HEK293T (cell line): Measurements from ENCODE around the gene IDH2.

ENCODE experiments used
- CTCF ChIA-PET: fragments of 350-600 bp; formaldehyde crosslinking; extraction: SDS; loops from one replicate; lab custom pipeline; 2021; ENCODE audit warnings: antibody characterized with exemption, inconsistent platforms; lab: Yijun Ruan, JAX
- POLR2A ChIA-PET: fragments of 350-600 bp; formaldehyde crosslinking; extraction: SDS; loops from one replicate; lab custom pipeline; 2020; ENCODE audit warnings: antibody characterized with exemption, inconsistent platforms; lab: Yijun Ruan, JAX
- DNase-seq: peaks from one replicate; pipeline ENCODE4 v3.0.0; 2012; ENCODE audit warnings: mixed read lengths; ENCODE audit errors: extremely low spot score
- ARNT ChIP-seq: fragments of 450-650 bp; IDR thresholded peaks from 2 replicates; pipeline ENCODE4 v1.6.1; 2017; ENCODE audit warnings: mild to moderate bottlenecking
- BHLHE40 ChIP-seq: fragments of 450-650 bp; IDR thresholded peaks from 2 replicates; pipeline ENCODE4 v1.6.1; 2016; ENCODE audit warnings: mild to moderate bottlenecking, moderate library complexity, borderline replicate concordance
- CTBP1 ChIP-seq: fragments of 450-650 bp; IDR thresholded peaks from 2 replicates; pipeline ENCODE4 v1.6.1; 2016; ENCODE audit warnings: borderline replicate concordance
- ELF4 ChIP-seq: fragments of 450-650 bp; IDR thresholded peaks from 2 replicates; pipeline ENCODE4 v1.6.1; 2017; ENCODE audit warnings: antibody characterized with exemption
- FOXA1 ChIP-seq: fragments of 450-650 bp; IDR thresholded peaks from 2 replicates; pipeline ENCODE4 v1.6.1; 2016; ENCODE audit warnings: mild to moderate bottlenecking
- FOXK2 ChIP-seq: fragments of 450-650 bp; IDR thresholded peaks from 2 replicates; pipeline ENCODE4 v1.6.1; 2016; ENCODE audit warnings: mild to moderate bottlenecking
- FOXM1 ChIP-seq: fragments of 450-650 bp; IDR thresholded peaks from 2 replicates; pipeline ENCODE4 v1.6.1; 2017; ENCODE audit warnings: mild to moderate bottlenecking, borderline replicate concordance
- HDGF ChIP-seq: fragments of 450-650 bp; IDR thresholded peaks from 2 replicates; pipeline ENCODE4 v1.6.1; 2017; ENCODE audit warnings: antibody characterized with exemption, borderline replicate concordance
- L3MBTL2 ChIP-seq: fragments of 450-650 bp; conservative IDR thresholded peaks from 2 replicates; pipeline ENCODE4 v1.6.1; 2016; ENCODE audit warnings: mild to moderate bottlenecking
- LEF1 ChIP-seq: fragments of 450-650 bp; IDR thresholded peaks from 2 replicates; pipeline ENCODE4 v1.6.1; 2017; ENCODE audit warnings: mild to moderate bottlenecking, borderline replicate concordance
- NFRKB ChIP-seq: fragments of 450-650 bp; IDR thresholded peaks from 2 replicates; pipeline ENCODE4 v1.6.1; 2016; ENCODE audit warnings: mild to moderate bottlenecking, moderate library complexity
- PKNOX1 ChIP-seq: fragments of 450-650 bp; IDR thresholded peaks from 2 replicates; pipeline ENCODE4 v1.6.1; 2016
- SP1 ChIP-seq: fragments of 450-650 bp; IDR thresholded peaks from 2 replicates; pipeline ENCODE4 v1.6.1; 2017
- SUZ12 ChIP-seq: fragments of 450-650 bp; IDR thresholded peaks from 2 replicates; pipeline ENCODE4 v1.6.1; 2016; ENCODE audit warnings: mild to moderate bottlenecking
- TARDBP ChIP-seq: fragments of 450-650 bp; IDR thresholded peaks from 2 replicates; pipeline ENCODE4 v1.6.1; 2016
- ZNF384 ChIP-seq: fragments of 450-650 bp; IDR thresholded peaks from 2 replicates; pipeline ENCODE4 v1.6.1; 2016

IDH2 gene

GRCh38 chr15:90065682-90066049 is 36.6 kb downstream of the IDH2 start:
- DNase-seq = no peak
- ChIA-PET POLR2A (no interaction called here), CTCF (interaction anchor here (0.7 kb wide), 1 partner anchor 66 kb away, joined by 3 read pairs; no protein-coding TSS in a partner anchor)
- TF ChIP-seq ARNT = no peak
- TF ChIP-seq ZNF384 = no peak
- no peak for TF ChIP-seq FOXK2
- TF ChIP-seq PKNOX1 = no peak
- TF ChIP-seq LEF1 = no peak

- no peak for DNase-seq
- ChIA-PET POLR2A (interaction anchor here (1.0 kb wide), 1 partner anchor 171 kb away, joined by 3 read pairs; the partner anchor contains the start of gene AP3S2), CTCF (interaction anchor here (0.7 kb wide), 2 partner anchors 66 to 166 kb away, joined by 3 read pairs; no protein-coding TSS in a partner anchor)
- TF ChIP-seq SUZ12 (no peak), SP1 (no peak), FOXK2 (no peak), FOXM1 (no peak), BHLHE40 (no peak)
Measured at GRCh38 chr15:90064911-90065681, 37.2 kb downstream of the IDH2 start.

GRCh38 chr15:90063770-90064247 is 38.5 kb downstream of the IDH2 start:
- POLR2A ChIA-PET = no interaction called here
- TF ChIP-seq PKNOX1 = no peak
- no peak for TF ChIP-seq LEF1
- no peak for TF ChIP-seq FOXA1
- no peak for TF ChIP-seq L3MBTL2
- no peak for TF ChIP-seq ZNF384
- no peak for TF ChIP-seq NFRKB
- TF ChIP-seq SP1 = no peak
- TF ChIP-seq HDGF = no peak
- TF ChIP-seq SUZ12 = no peak
- no peak for TF ChIP-seq ELF4
- no peak for TF ChIP-seq BHLHE40
- no peak for TF ChIP-seq FOXM1
- no peak for TF ChIP-seq FOXK2
- TF ChIP-seq ARNT = no peak
- TF ChIP-seq CTBP1 = no peak
- no peak for TF ChIP-seq TARDBP
- CTCF ChIA-PET = no interaction called here
- no peak for DNase-seq

- TF ChIP-seq BHLHE40 (no peak), ELF4 (no peak), NFRKB (no peak), FOXK2 (no peak), TARDBP (no peak), ZNF384 (no peak), FOXA1 (no peak), FOXM1 (no peak), LEF1 (no peak), SP1 (no peak), CTBP1 (no peak), L3MBTL2 (no peak), PKNOX1 (no peak), SUZ12 (no peak), ARNT (no peak), HDGF (no peak)
- CTCF ChIA-PET = no interaction called here
- POLR2A ChIA-PET = no interaction called here
- no peak for DNase-seq
Measured at GRCh38 chr15:90062973-90063769, 39.1 kb downstream of the IDH2 start.

- CTCF ChIA-PET = interaction anchor here (0.6 to 1.0 kb wide), 2 partner anchors 17 to 69 kb away, joined by 3 to 4 read pairs; no protein-coding TSS in a partner anchor
- TF ChIP-seq SUZ12 (no peak), FOXK2 (no peak), CTBP1 (no peak), HDGF (no peak), FOXM1 (no peak), PKNOX1 (no peak), ZNF384 (no peak), ARNT (no peak), ELF4 (no peak), NFRKB (no peak), SP1 (no peak), FOXA1 (no peak), BHLHE40 (no peak), LEF1 (no peak), TARDBP (no peak), L3MBTL2 (no peak)
- DNase-seq = no peak
- POLR2A ChIA-PET = no interaction called here
Measured at GRCh38 chr15:90062462-90062932, 39.8 kb downstream of the IDH2 start.
